DND-41 (cell line): Measurements from ENCODE around the gene GRIK4.

ENCODE experiments used
- EZH2 ChIP-seq: IDR thresholded peaks from 3 replicates; pipeline ENCODE4 v1.6.1; 2012; ENCODE audit warnings: borderline replicate concordance, low read depth, mild to moderate bottlenecking, moderate library complexity, low read length, inconsistent platforms; ENCODE audit not compliant: severe bottlenecking
- TF ChIP-seq, protein P1 (sequence below): IDR thresholded peaks from 2 replicates; pipeline ENCODE4 v1.5.1; 2012; ENCODE audit warnings: borderline replicate concordance, low read length, moderate library complexity, mild to moderate bottlenecking; ENCODE audit not compliant: poor library complexity, severe bottlenecking; ENCODE audit errors: extremely low read depth

DNA sequence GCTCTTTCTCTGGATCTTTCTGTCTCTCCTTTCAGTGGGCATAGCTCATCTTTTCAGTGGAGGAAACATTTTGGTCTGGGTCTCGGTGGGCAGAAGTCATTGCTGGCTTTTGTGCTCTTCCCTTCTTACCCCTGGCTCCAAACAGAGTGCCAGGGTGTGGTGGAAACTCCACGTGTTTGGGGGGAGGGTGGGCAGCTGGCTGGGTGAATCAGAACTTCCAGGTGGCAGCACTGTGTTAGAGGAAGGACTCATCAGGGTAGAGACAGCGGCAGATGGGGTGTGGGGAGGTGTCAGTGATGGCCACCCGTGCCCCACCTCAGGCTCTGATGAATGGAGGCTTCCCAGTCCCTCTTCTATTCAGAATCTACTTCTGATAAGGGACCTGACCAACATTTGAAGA lies 114.0 kb downstream of the GRIK4 start:
- no peak for TF ChIP-seq EZH2
- TF ChIP-seq, protein P1, sequence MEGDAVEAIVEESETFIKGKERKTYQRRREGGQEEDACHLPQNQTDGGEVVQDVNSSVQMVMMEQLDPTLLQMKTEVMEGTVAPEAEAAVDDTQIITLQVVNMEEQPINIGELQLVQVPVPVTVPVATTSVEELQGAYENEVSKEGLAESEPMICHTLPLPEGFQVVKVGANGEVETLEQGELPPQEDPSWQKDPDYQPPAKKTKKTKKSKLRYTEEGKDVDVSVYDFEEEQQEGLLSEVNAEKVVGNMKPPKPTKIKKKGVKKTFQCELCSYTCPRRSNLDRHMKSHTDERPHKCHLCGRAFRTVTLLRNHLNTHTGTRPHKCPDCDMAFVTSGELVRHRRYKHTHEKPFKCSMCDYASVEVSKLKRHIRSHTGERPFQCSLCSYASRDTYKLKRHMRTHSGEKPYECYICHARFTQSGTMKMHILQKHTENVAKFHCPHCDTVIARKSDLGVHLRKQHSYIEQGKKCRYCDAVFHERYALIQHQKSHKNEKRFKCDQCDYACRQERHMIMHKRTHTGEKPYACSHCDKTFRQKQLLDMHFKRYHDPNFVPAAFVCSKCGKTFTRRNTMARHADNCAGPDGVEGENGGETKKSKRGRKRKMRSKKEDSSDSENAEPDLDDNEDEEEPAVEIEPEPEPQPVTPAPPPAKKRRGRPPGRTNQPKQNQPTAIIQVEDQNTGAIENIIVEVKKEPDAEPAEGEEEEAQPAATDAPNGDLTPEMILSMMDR: no peak
